ENCODE results near the gene GPS2. TPM values are rescaled to one million over a fixed set of nuclear protein-coding genes. Genes with fewer than 3 reads are reported as not detected.

Gene GPS2, protein sequence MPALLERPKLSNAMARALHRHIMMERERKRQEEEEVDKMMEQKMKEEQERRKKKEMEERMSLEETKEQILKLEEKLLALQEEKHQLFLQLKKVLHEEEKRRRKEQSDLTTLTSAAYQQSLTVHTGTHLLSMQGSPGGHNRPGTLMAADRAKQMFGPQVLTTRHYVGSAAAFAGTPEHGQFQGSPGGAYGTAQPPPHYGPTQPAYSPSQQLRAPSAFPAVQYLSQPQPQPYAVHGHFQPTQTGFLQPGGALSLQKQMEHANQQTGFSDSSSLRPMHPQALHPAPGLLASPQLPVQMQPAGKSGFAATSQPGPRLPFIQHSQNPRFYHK
- total RNA-seq (2022; extraction: Qiagen RNA extraction; ENCODE audit: low read depth), result 84.7 to 101 TPM (median 95.3 TPM) in 5 replicates

DNA sequence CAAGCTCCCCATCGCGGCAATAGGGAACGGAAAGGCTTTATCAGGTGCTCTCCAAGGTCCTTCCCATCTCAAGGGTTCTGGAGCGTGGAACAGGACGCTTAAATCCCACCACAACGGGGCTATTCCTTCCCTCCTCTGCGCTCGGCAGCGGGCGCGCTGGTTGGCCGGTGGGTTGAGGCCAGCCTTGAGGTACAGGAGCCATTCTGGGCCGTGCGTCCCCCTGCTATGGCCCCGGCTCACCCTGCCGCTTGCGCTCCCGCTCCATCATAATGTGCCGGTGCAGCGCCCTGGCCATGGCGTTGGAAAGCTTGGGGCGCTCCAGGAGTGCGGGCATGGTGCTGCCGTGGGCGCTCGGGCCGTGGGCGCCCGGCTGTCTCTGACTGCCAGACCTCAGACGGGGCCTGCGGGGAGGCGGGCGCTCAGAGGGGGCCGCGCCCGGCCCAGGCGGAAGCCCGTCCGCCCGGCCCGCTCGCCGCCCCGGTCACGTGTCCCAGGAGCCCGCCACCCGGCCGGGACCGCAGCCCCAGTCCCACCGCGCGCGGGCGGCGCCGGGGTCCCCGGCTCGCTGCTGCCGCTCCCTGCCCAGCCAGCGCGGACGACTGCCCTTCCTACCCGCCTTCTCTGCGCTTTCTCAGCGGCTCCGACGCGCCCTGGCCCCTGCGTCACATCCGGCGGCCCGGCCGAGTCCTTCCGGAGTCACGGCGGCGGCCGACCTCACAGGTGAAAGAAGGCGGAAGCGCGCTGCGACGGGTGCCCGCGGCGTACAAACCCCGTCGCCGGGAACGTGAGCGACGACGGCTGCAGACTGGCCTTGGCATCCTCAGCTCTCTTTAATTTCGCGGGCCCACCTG, at the start of gene GPS2:
Gene GPS2 (minus strand): TSS at position 642 of the 851 bp plus-strand sequence. CDS start 308 bp downstream, at position 334.

DNA sequence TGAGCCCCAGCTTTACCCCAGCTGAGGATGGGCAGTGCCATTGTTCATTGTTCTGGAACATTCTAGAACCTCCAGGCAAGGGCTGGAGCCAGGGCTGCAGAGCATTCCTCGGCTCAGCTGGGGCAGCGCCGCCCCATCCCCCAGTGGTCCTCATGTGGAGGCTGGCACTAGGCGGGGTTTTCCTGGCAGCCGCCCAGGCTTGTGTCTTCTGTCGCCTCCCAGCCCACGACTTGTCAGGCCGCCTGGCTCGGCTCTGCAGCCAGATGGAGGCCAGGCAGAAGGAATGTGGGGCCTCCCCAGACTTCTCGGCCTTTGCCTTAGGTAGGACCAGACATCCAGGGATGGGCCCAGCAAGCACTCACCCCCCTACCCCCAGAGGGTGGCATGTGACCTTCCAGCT, 39.9 kb upstream of the GPS2 start, which contains the start of gene TMEM95:
Gene TMEM95 (plus strand): TSS at position 104 of the 400 bp plus-strand sequence. CDS start 49 bp downstream, at position 153.

DNA sequence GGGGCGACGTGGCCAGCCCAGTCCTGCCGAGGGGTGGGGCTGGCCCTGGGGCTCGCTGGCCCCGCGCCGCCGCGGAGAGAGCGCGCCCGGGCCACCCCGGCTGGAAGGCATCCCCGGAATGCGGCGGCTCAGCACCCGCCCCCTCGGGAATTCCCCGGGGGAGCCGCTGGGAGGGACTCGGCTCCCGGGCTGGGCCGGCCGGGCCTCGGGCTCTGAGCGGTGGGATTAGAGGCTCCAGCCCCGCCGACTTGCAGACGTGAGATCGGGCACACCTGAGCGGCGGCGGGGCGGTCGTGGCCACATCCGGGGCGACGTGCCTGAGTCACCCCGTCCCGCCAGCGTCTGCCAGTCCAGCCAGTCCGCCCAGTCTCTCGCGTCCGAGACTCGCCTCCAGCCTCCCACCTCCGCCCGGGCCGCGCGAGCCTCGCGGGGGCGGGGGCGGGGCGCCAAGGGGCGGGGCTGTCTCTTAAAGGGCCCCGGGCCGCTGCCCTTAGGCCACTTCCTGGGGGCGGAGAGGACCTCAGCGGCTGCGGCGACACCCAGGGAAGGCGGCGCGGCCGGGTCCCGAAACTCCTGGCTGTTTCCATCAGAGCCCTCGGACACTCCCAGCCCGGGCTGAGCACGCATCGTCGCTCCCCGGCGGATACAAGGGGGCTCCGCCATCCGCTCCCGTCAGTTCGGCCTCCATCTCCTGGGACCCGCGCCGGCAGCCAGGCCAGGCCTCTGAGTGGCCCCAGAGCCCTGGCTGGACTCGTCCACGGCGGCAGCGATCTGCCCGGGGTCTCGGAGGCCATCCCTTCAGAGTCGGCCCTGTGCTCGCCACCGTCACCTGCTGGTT, 36.7 kb upstream of the GPS2 start, which contains the start of gene KCTD11:
Gene KCTD11 (plus strand): TSS at position 498 of the 838 bp plus-strand sequence.

DNA sequence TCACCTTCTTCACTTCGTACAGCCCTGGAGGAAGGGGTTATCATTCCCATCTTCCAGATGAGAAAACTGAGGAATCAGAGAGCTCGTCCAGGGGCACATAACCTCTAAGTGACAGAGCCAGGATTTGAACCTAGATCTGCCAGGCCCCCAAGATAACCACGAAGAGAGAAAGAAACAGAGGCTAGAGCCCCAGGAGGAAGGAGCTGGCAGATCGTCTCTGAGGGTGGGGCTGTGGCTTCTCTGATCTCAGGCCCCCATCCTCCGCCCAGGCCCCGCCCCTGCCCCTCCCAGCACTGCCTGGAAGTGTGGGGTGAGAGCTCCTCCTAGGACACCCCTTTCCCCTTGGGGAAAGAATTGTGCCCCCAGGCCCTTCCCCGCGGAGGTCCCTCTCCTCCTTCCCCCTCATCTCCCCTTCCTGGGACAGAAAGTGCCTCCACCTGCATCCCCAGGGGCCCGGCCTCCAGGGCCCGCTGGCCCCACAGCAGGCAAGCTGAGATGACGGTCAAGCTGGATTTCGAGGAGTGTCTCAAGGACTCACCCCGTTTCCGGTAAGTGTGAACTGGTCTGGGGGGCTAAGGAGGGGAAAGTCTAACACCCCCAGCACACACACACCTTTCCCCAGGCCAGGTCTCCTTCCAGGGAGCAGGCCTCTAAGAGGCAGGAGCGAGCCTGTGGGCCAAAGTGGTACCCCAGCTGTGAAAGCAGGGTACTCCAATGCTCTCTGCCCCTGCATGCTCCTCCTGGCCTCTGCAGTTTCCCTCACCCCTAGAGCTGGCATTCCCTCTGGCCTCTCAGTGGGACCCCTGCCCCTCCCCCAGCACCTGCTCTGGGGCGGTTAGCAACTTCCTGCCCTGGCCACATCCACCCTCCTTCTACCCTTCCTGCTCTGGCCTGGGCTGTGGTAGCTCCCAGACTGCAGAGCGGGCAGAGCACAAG, 21.3 kb upstream of the GPS2 start, which contains the start of gene ACAP1:
Gene ACAP1 (plus strand): TSS at position 290 of the 936 bp plus-strand sequence. CDS start 206 bp downstream, at position 496.

DNA sequence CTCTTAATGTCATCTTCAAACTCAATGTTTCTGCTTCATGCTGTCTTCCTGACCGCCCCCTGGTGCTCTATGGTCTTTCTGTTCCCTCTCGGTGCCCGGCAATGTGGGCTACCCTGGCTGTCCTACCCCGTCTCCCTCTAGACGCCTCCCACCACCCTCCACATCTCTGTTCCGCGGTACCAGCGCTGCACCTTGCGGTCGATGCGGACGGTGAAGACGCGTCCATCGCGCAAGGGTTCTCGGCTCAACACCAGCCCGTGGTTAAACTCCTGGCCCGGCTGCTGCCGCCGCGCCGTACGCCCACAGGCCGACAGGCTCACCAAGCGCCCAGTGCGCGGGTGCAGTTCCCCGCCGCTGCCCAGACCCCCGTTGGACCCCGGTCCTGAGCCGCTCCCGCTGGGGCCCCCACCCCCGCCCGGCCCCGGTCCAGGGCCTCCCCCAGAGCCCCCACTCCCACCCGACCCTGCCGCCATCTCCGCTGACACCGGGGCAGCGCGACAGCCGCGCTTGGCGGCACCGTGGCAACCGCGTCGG, 13.7 kb upstream of the GPS2 start, which contains the start of gene NEURL4:
Gene NEURL4 (minus strand): TSS at position 496 of the 534 bp plus-strand sequence. CDS start 23 bp downstream, at position 473.

DNA sequence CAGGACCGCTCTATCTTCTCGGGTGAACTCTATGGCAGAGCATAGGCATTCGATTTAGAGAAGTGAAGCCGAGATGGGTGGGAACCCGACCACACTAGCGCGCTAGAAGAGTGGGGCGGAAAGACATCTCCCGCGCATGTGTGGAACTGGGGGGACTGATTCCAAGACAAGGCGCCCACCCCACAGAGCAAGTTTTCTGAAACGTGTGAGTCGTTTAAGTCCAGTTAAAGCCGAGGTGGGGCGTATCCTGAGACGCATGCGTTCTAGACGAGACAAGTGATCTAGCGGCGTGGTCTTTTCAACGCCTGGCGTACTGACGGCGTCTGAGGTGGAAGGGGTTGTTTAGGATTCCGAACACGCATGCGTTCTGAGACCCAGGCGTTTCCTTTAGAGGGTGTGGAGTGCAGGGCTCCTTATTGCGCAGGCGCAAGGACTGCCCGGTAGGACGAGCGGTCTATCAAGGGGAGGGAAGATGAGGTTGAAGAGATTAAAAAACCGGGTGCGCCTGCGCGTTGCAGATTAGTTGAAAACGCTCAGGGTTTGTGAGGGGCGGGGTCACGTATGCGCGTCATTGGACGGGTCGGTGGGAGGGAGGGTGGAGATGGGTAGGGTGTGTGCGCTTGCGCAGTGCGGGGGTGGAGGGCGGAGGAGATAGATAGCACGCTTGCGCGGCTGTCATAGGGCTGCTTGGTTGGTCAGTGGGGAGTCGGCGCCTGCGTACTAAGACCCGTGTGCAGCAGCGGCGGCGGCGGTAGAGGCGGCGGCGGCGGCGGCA, 8.1 kb downstream of the GPS2 start, which contains the start of gene EIF5A:
Gene EIF5A (plus strand): TSS at position 718 of the 775 bp plus-strand sequence. CDS start 2,008 bp downstream, outside the sequence.

DNA sequence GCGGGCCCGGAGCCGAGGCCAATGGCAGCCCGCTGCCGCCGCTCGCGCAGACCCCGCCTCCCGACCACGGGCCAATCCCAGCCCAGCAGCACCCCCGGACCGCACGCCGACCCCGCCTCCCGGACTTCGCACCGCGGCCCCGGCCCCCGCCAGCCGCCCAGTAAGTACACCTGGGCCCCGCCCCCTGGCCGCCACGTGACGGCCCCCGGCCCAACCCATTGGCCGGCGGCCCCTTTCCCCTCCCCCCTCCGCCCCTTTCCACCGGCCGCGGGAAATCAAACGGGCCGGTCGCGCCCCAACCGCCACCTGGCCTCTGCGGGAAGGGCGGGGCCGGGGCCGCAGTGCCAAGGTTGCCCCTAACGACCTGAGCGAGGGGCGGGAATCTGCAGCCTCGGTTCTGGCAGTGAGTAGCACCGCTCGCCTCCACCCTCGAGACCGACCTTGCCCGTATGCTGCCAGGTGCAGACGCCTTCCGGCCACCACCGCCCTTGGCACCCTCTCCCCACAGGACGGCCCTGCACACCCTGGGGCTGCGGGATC, 20.5 kb downstream of the GPS2 start, which contains the start of gene YBX2:
Gene YBX2 (minus strand): TSS at position 26 of the 540 bp plus-strand sequence. CDS start 139 bp downstream, outside the sequence.

DNA sequence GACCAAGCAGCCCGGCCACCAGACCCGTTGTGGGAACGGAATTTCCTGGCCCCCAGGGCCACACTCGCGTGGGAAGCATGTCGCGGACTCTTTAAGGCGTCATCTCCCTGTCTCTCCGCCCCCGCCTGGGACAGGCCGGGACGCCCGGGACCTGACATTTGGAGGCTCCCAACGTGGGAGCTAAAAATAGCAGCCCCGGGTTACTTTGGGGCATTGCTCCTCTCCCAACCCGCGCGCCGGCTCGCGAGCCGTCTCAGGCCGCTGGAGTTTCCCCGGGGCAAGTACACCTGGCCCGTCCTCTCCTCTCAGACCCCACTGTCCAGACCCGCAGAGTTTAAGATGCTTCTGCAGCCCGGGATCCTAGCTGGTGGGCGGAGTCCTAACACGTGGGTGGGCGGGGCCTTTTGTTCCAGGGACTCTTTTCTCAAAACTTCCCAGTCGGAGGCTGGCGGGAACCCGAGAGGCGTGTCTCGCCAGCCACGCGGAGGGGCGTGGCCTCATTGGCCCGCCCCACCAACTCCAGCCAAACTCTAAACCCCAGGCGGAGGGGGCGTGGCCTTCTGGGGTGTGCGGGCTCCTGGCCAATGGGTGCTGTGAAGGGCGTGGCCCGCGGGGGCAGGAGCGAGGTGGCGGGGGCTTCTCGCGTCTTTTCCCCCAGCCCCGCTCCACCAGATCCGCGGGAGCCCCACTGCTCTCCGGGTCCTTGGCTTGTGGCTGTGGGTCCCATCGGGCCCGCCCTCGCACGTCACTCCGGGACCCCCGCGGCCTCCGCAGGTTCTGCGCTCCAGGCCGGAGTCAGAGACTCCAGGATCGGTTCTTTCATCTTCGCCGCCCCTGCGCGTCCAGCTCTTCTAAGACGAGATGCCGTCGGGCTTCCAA, 33.8 kb downstream of the GPS2 start, which contains the start of gene SLC2A4:
Gene SLC2A4 (plus strand): TSS at position 645 of the 879 bp plus-strand sequence. CDS start 217 bp downstream, at position 862.

Other genes with a start within 250 kb of the GPS2 start
- not detected in 5 replicates for gene CLEC10A, start 235.1 kb downstream of the GPS2 start, total RNA-seq (2022; extraction: Qiagen RNA extraction; ENCODE audit: low read depth)
- gene ASGR2, start 200.5 kb downstream of the GPS2 start, total RNA-seq (2022; extraction: Qiagen RNA extraction; ENCODE audit: low read depth), result 0.10 to 0.35 TPM in 2 of 5 replicates, not detected in the others
- gene ASGR1, start 136.0 kb downstream of the GPS2 start, total RNA-seq (2022; extraction: Qiagen RNA extraction; ENCODE audit: low read depth), result 0.78 to 1.4 TPM (median 0.87 TPM) in 5 replicates
- 4.8 to 8.2 TPM (median 6.7 TPM) in 5 replicates for gene DLG4, start 95.5 kb downstream of the GPS2 start, total RNA-seq (2022; extraction: Qiagen RNA extraction; ENCODE audit: low read depth)
- 328 to 426 TPM (median 419 TPM) in 5 replicates for gene ACADVL, start 95.4 kb downstream of the GPS2 start, total RNA-seq (2022; extraction: Qiagen RNA extraction; ENCODE audit: low read depth)
- gene DVL2, start 80.8 kb downstream of the GPS2 start, total RNA-seq (2022; extraction: Qiagen RNA extraction; ENCODE audit: low read depth), result 31.8 to 38.4 TPM (median 37.3 TPM) in 5 replicates
- gene PHF23, start 75.9 kb downstream of the GPS2 start, total RNA-seq (2022; extraction: Qiagen RNA extraction; ENCODE audit: low read depth), result 80.8 to 113 TPM (median 94.7 TPM) in 5 replicates
- 629 to 795 TPM (median 688 TPM) in 5 replicates for gene GABARAP, start 72.9 kb downstream of the GPS2 start, total RNA-seq (2022; extraction: Qiagen RNA extraction; ENCODE audit: low read depth)
- 209 to 247 TPM (median 236 TPM) in 5 replicates for gene CTDNEP1, start 63.6 kb downstream of the GPS2 start, total RNA-seq (2022; extraction: Qiagen RNA extraction; ENCODE audit: low read depth)
- gene ELP5, start 63.1 kb downstream of the GPS2 start, total RNA-seq (2022; extraction: Qiagen RNA extraction; ENCODE audit: low read depth), result 124 to 134 TPM (median 126 TPM) in 5 replicates
- gene CLDN7, start 52.9 kb downstream of the GPS2 start, total RNA-seq (2022; extraction: Qiagen RNA extraction; ENCODE audit: low read depth), result 1.7 to 2.5 TPM (median 2.1 TPM) in 5 replicates
- 0.17 to 0.64 TPM (median 0.45 TPM) in 5 replicates for gene SLC2A4, start 33.6 kb downstream of the GPS2 start, total RNA-seq (2022; extraction: Qiagen RNA extraction; ENCODE audit: low read depth)
- gene YBX2, start 20.7 kb downstream of the GPS2 start, total RNA-seq (2022; extraction: Qiagen RNA extraction; ENCODE audit: low read depth), result 0.22 to 0.91 TPM (median 0.52 TPM) in 5 replicates
- 1,622 to 1,789 TPM (median 1,677 TPM) in 5 replicates for gene EIF5A, start 7.7 kb downstream of the GPS2 start, total RNA-seq (2022; extraction: Qiagen RNA extraction; ENCODE audit: low read depth)
- gene NEURL4, start 14.0 kb upstream of the GPS2 start, total RNA-seq (2022; extraction: Qiagen RNA extraction; ENCODE audit: low read depth), result 25.3 to 31.6 TPM (median 30.1 TPM) in 5 replicates
- gene ACAP1, start 21.2 kb upstream of the GPS2 start, total RNA-seq (2022; extraction: Qiagen RNA extraction; ENCODE audit: low read depth), result 1.7 to 5.4 TPM (median 3.1 TPM) in 5 replicates
- gene KCTD11, start 36.8 kb upstream of the GPS2 start, total RNA-seq (2022; extraction: Qiagen RNA extraction; ENCODE audit: low read depth), result 9.4 to 13.4 TPM (median 10.7 TPM) in 5 replicates
- gene TMEM95, start 39.8 kb upstream of the GPS2 start, total RNA-seq (2022; extraction: Qiagen RNA extraction; ENCODE audit: low read depth), result not detected in 5 replicates
- 1.4 to 2.0 TPM (median 1.5 TPM) in 5 replicates for gene TNK1, start 65.7 kb upstream of the GPS2 start, total RNA-seq (2022; extraction: Qiagen RNA extraction; ENCODE audit: low read depth)
- 38.1 to 44.3 TPM (median 41.3 TPM) in 5 replicates for gene PLSCR3, start 79.2 kb upstream of the GPS2 start, total RNA-seq (2022; extraction: Qiagen RNA extraction; ENCODE audit: low read depth)
- 202 to 227 TPM (median 216 TPM) in 5 replicates for gene TMEM256, start 88.7 kb upstream of the GPS2 start, total RNA-seq (2022; extraction: Qiagen RNA extraction; ENCODE audit: low read depth)
- 13.2 to 18.5 TPM (median 17.1 TPM) in 5 replicates for gene NLGN2, start 92.5 kb upstream of the GPS2 start, total RNA-seq (2022; extraction: Qiagen RNA extraction; ENCODE audit: low read depth)
- gene SPEM1, start 105.0 kb upstream of the GPS2 start, total RNA-seq (2022; extraction: Qiagen RNA extraction; ENCODE audit: low read depth), result 0.14 TPM in 1 of 5 replicates, not detected in the others
- 0.14 TPM in 1 of 5 replicates, not detected in the others for gene SPEM2, start 110.3 kb upstream of the GPS2 start, total RNA-seq (2022; extraction: Qiagen RNA extraction; ENCODE audit: low read depth)
- gene SPEM3, start 113.5 kb upstream of the GPS2 start, total RNA-seq (2022; extraction: Qiagen RNA extraction; ENCODE audit: low read depth), result not detected in 5 replicates
- gene TMEM102, start 120.1 kb upstream of the GPS2 start, total RNA-seq (2022; extraction: Qiagen RNA extraction; ENCODE audit: low read depth), result 10.2 to 13.7 TPM (median 12.1 TPM) in 5 replicates
- 0.43 to 1.3 TPM (median 1.1 TPM) in 5 replicates for gene FGF11, start 124.2 kb upstream of the GPS2 start, total RNA-seq (2022; extraction: Qiagen RNA extraction; ENCODE audit: low read depth)
- 7.3 to 11.0 TPM (median 9.1 TPM) in 5 replicates for gene CHRNB1, start 129.7 kb upstream of the GPS2 start, total RNA-seq (2022; extraction: Qiagen RNA extraction; ENCODE audit: low read depth)
- 18.5 to 23.4 TPM (median 22.7 TPM) in 5 replicates for gene ZBTB4, start 164.3 kb upstream of the GPS2 start, total RNA-seq (2022; extraction: Qiagen RNA extraction; ENCODE audit: low read depth)
- not detected in 5 replicates for gene SLC35G6, start 166.1 kb upstream of the GPS2 start, total RNA-seq (2022; extraction: Qiagen RNA extraction; ENCODE audit: low read depth)
- 63.4 to 76.8 TPM (median 71.8 TPM) in 5 replicates for gene POLR2A, start 169.0 kb upstream of the GPS2 start, total RNA-seq (2022; extraction: Qiagen RNA extraction; ENCODE audit: low read depth)
- gene TNFSF12, start 233.7 kb upstream of the GPS2 start, total RNA-seq (2022; extraction: Qiagen RNA extraction; ENCODE audit: low read depth), result 9.1 to 12.2 TPM (median 10.8 TPM) in 5 replicates
- gene TNFSF13, start 243.4 kb upstream of the GPS2 start, total RNA-seq (2022; extraction: Qiagen RNA extraction; ENCODE audit: low read depth), result 0.37 to 1.1 TPM (median 0.87 TPM) in 5 replicates
- 85.2 to 101 TPM (median 93.8 TPM) in 5 replicates for gene SENP3, start 246.6 kb upstream of the GPS2 start, total RNA-seq (2022; extraction: Qiagen RNA extraction; ENCODE audit: low read depth)